HL-60/S4 (cell line): ENCODE results near the gene RARB.

Source experiments
- in situ Hi-C: fragments of 300-500 bp; cut with MboI; formaldehyde crosslinking; loops from 2 replicates; pipeline ENCODE4 v1.14.3; 2022; ENCODE audit warnings: low sequenced_read_pairs

Gene RARB

DNA sequence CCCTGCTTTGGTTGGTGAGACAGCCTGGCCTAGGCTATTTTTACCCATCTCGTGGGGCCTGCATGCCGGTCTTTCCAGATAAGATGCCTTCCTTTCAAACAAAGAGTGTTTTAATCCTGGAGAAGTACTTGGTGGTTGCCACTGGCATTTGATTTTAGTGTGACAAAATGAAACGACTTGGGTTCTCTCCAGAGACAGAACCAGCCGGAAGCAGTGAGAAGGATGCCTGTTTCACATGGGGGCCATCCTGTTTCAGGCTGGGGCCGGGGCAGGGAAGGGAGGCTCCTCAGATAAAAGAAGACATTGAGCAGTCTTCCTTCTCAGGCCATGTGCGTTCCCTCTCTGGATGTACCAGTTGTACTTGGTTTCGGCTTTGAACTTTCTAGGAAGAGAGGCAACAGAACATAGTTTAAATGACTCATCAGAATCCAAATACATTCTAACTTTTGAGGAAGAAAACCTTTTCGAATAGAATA lies 161.8 kb downstream of the RARB start:
- in situ Hi-C loops = no loop called here

DNA sequence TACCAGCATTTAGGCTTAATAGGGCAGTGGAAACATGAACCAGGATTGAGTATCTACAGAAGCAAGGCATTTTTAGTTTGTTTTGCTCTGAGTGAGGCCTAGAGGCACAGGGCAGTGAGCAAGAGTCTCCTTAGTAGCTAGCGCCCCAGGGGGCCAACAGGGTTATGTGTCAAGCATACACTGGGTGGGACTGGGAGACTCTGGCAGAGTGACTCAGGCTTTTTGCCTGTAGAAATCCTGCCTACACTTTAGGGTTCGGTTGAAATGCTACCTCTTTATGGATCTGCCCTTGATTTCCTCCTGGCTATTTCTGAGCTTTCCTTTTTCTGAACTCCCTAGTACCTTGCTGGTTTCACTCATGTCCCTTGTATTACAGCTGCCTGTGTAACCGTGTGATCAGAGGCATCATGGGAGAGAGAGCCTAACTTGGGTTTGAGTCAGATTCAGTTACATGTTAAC lies 164.5 kb downstream of the RARB start:
- in situ Hi-C loops = no loop called here

DNA sequence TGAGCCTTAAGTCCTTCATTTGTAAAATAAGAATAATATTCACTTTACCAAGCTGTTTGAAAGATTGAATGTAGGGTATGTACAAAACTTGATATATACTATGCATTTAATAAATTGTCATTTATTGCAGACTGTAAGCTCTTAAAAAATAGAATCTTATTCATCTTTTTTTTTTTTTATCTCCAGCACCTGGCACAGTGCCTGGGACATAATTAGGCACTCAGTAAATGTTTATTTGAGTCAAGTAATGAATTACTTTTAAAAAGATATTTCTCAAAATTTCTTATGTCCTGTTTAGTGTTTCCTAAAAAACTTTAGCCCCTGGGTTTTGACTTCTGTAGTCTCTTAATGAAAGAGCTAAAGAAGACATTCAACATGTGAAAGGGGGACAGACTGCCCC lies 164.9 kb downstream of the RARB start:
- in situ Hi-C loops = no loop called here

DNA sequence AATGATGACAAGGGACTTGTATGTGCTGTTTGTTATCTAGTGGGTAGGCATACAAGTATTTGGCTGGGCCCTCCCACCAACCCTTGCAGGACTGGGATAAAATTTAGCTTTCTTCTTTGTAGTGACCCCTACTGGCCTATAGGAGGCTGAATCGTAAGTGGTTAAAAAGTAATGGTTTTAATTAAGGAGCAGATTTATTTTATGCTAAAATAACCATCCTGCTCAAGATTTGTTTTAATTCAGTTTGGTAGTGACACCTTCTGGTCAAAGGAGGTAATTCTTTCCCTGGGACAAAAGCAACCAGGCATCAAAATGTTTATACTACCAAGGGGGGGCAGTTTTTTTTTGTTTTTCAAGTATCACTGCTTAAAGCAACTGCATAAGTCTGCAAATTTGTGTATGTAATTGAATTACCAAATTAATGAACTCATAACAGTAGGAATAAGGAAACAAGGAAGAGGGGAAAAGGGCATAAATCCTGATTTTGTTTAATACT lies 166.0 kb downstream of the RARB start:
- in situ Hi-C loops = no loop called here

DNA sequence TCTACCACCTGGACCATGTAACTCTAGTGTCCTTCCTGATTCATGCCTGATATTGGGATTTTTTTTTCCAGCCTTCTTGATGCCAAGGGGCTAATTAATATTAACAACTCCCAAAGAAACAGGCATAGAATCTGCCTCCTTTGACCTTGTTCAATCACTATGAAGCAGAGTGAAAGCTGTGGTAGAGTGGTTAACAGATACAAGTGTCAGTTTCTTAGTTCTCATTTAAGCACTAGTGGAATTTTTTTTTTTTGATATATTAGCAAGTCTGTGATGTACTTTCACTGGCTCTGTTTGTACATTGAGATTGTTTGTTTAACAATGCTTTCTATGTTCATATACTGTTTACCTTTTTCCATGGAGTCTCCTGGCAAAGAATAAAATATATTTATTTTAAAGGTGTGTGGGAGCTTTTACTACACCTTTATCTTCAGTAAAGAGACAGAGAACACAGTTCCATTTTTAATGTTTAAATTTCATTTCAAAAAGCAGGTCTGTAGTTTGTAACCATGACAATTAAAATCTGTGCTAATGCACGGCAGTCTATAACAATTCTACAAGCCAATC lies 169.6 kb downstream of the RARB start:
- in situ Hi-C loops = no loop called here

DNA sequence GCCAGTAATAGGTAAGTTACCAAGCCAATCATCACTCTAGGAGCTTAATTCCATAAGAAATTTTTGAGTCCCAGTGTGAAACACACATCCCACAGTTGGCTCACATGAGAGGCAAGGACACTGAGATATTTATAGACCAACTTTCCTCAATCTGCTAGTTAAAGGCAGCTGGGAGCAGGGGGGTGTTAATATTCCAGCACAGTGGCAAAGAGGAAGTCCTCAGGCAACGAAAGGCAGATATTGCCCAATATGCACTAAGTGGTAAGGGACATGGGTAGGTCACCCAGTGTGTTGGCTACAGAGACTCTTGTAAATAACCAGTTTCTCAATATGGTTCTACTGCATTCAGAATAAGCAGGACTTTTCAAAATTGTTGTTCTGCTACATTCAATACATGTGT lies 175.6 kb downstream of the RARB start:
- in situ Hi-C loops = no loop called here

DNA sequence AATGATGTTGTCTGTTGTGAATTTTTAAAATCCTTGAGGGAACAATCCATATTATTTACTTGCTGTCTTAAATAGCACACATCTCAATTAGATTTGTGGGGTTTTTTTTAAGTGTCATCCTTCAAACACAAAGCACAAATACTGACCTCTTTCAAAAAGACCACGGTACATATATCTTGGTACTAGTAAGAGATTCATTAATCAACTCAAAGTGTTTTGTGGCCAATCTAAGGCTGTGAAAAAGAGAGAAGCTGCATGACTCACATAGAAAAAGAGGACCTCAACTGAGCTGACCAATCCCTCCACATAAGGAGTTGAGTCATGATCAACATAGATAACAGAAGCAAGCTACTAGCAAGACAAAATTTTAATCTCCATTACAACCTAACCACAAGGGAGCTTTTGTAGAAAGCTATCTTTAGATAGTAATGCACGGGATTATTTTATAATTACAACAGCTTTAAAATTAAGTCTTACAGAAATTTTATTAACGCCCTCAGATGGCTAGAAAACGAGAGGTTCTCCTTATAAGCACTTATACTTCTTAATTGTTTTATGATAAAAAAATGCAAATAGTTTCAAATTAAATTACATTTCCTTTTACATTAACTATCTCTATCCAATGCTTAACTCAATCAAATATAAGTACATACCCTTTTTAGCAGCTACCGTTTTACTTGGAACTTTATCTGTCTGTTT lies 176.2 kb downstream of the RARB start:
- in situ Hi-C loops = no loop called here

DNA sequence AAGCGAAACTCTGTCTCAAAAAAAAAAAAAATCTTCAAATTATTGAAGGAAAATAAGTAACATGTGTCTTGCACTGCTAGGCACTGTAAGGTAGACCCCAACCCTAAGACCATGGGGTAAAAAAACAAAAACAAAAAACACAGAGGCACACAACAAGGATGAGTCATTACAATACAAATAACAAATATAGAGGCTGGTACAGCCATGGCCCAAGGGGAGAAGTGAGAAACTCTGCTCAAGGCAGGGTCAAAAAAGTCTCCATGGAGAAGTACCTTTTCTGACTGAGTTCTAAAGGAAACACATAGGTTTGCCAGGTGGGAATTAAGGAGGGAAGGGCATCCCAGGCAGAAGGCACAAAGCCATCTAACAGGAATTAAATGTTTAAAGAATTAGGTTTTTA lies 182.1 kb downstream of the RARB start:
- in situ Hi-C loops = no loop called here

DNA sequence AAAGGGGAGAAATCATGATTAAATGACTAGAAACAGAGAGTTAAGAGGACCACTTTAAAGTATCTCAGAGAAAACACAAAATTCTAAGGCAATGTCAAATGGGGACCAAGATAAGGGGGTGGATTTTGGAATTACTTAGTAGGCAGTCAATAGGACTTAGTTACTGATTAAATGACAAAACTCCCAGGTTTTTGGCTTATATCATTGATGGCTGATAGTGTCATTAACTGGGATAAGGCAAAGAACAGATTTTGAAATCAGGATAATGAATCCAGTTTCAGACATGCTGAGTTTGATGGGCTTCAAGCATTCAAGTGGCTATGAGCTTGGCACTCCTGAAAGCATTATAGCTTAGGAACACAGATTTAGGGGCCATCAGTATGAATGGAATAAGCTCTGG lies 182.7 kb downstream of the RARB start:
- in situ Hi-C loops = no loop called here

DNA sequence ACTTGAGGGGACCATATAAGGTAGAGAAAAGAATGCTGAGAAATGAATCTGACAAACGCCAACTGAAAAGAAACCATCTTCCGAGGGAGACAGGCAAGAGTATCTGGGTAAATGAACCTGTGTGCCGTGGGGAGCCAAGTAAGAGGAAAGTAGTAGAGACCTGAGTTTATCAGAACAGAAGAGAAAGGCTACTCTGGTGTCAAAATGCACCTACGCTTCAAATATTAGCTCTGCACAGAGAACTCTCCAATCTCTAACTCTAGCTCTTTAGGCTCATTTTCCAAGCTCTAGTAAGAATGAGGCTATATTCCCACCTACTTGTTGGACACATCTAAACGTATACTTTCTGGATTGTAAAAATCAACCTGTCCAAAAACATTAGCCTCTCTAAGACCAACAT lies 183.1 kb downstream of the RARB start:
- in situ Hi-C loops = no loop called here

DNA sequence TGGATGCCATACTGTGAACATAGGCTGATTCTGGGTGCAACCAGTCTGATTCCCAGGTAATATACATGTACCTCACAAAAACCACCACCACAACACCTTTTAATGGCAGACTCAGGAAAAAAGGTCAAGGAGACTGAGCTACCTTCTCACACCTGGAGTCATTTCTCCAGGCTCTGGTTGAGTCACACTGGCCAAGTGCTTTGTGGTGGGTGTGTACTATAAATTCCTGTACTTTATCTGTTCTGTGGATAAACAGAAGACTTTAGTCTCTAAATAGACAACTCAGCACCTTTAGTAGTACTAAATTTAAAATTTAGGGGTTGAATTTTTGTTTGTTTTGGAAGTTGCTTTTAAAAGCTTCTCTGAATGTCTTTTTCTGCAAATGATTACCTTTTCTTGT lies 190.0 kb downstream of the RARB start:
- in situ Hi-C loops = no loop called here

DNA sequence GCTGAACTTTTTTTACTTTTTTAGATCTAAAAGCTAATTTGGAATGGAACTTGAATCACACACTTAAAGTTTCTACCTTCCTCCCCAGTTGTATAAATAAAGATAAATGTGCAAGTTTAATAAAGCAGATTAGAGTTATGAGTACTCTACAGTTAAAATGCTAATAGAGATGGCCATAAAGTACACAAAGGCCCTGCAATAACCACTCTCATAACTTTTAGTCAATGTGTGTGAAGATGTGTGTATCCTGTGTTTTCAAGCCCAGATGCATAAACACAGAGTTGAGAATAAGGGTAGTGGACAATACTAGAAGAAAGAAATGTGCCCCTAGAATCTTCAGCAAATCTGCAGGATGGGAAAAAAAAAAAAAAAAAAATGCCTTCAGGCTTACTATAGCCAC lies 191.3 kb downstream of the RARB start:
- in situ Hi-C loops = no loop called here

DNA sequence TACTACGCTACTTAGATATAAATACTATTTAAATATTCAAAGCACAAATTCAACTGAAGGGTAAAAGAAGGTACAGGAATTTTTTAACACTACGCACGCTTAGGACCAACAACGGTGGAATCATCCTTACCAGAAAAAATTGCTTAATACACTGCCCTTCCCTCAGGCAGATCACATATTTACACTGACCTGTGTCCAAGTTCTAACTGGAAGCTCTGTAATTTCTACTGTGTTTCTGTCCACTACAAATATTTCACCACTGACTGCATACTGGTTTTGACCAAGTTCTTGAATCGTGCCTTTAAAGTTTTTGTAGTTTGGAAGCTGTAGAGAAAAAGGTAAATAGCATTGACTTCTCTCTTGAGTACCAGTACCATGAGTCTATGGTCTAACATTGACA lies 192.4 kb downstream of the RARB start:
- in situ Hi-C loops = no loop called here

DNA sequence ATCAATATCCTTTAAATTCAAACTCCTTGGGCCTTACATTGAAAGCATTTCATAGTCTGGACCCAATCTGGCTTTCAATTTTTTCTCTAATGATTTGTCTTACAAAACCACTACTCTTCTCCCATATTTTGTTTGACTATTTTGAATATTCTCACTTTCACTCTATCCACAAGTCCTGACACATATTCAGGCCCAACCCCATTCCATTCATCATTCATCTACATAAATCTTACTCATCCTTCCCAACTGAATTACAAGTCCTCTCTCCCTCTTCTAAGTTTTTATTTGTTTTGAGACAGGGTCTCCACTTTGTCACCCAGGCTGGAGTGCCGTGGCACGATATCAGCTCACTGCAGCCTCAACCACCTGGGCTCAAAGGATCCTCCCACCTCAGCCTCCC lies 193.0 kb downstream of the RARB start:
- in situ Hi-C loops = no loop called here

DNA sequence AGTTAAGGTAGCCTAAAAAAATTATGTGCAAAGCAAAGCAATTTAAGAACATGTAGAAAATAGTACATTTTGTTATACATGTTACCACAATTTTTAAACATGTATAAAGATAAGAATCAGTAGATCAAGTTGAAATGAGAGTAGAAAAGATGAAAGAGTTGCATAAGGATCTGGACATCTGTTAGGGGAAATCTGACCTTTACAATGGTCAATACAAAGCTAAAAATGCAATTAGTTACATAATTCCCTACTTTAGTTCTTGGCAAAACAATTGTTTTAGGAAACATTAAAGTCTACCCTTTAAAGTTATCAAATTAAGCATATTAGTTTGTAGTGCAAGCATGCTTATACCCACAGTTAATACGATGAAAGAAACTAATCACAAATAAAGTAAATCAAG lies 203.9 kb downstream of the RARB start:
- in situ Hi-C loops = no loop called here

DNA sequence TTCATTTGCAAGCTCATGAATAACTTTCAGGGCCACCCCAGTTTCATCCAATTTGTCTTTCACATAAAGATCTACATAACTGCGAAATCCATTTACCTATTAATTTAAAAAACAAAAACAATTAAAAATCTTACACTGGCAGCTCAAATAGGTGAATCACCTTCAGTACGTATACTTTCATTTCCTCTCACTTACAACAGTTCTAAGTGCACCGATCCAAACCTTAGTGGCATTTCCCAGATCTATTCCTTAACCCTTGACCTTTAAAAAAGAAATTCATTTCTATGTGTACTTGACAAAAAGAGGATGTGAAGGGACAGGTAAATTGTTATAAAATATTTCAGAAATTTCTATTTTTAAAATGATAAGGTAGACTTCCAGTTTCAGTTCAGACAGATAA lies 205.9 kb downstream of the RARB start:
- in situ Hi-C loops = no loop called here

DNA sequence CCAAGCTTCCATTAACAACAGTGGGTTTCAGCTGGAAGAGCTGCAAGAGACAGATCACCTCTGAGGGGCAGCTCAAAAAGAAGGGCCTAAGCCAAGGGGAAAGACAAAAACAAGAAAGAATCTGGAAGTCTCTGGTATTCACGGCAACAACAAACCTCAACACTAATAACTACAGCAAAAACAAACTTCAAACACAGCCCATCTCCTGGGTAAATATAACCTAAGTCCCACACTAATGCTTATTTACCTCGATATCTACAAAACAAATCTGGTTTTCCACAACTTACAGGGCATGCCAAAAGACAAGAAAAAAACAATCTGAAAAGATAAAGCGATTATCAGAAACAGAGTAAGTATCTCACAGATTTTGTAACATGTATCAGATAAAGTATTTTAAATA lies 207.0 kb downstream of the RARB start:
- in situ Hi-C loops = no loop called here
